NK-92 treated with Interleukin-12 subunit alpha and Interleukin-12 subunit beta, amount 100 ng/mL, for 24 hours (cell line): ENCODE results near the gene BTN3A1.
"Not testable (repeated sequence)": the region's sequence is repeated elsewhere in the genome, so short reads cannot be mapped to it uniquely, and the experiment has no call there.

ENCODE experiments used
- DNase-seq: peaks from one replicate; lab custom pipeline; 2025; lab: John Stamatoyannopoulos, UW

Gene BTN3A1

DNA sequence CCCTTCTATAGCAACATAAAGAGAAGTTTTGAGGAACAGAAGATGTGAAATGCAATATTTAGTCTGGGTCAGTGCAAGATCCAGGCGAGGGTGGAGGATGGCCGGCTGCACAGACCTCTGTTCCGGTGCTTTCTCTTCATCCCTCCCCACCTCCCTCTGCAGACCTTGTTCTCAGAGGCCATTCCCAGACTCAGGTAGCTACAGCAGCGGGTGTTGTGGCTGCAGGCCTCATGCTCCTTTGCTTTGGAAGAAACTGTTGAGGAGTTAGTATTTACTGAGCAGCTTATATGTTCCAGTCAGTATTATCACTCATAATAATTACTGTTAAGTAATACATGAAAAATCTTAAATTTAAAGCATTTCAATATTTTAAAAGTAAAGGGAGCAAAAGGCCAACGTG, 39.9 kb downstream of the BTN3A1 start:
- DNase-seq: no peak

DNA sequence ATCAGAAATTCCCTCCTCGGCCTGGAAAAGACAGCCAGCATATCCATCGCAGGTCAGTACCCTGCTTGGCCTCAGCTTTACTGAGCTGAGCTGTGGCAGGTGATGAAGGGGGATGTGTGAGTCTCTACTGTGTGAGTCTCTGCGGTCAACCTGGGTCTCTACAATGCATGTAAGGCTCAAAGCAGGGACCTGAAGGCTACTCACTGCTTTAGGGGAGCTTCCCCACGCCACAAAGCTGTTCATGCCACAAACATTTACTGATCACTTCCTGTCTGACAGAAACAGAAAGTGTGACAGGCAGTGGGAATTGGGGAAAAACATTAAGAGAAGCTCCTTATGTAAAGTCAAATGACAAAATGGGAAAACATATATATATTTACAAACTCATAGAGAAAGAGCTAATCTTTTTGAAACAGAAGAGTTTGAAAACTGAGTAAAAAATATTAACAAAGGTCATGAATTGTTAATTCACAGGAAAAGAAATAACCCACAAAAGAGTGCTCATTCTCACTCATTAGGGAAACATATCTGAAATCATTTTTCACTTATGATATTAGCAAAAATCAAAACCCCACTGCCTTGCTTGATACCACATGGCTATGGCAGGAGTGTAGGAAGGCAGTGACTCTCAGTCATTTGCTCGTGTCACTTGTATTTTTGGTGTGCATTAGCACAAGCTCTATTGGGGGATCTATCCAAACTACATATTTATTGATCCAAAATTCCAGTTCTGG, 44.0 kb downstream of the BTN3A1 start:
- no peak for DNase-seq

DNA sequence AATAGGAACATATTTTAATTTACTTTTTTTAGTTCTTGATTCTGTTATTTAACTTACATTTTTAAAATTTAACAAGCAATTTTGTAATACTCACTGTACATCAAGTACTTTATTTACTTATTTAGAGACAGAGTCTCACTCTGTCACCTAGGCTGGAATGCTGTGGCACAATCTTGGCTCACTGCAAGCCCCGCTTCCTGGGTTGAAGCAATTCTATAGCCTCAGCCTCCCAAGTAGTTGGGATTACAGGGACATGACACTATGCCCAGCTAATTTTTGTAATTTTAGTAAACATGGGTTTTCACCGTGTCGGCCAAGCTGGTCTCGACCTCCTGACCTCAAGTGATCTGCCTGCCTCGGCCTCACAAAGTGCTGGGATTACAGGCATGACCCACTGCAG, 45.2 kb downstream of the BTN3A1 start:
- no peak for DNase-seq

DNA sequence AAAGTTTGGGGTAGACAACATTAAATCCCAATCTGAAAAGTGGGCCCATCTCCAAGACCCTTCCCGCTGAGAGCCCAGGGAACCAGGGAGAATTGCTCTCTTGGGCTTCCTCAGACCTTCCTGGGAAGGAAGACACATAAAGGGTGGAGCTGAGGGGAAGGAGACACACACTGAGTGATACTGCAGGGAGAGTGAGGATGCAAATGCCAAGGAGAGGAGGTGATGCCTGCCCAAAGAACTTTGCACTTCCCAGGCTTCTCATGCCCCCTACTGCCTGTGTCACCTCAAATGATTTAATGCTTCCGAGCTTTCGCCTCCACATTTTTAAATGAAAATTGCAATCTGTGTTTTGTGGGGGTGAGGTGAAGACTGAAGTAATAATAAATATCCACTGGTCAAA, 48.2 kb downstream of the BTN3A1 start:
- DNase-seq: no peak

DNA sequence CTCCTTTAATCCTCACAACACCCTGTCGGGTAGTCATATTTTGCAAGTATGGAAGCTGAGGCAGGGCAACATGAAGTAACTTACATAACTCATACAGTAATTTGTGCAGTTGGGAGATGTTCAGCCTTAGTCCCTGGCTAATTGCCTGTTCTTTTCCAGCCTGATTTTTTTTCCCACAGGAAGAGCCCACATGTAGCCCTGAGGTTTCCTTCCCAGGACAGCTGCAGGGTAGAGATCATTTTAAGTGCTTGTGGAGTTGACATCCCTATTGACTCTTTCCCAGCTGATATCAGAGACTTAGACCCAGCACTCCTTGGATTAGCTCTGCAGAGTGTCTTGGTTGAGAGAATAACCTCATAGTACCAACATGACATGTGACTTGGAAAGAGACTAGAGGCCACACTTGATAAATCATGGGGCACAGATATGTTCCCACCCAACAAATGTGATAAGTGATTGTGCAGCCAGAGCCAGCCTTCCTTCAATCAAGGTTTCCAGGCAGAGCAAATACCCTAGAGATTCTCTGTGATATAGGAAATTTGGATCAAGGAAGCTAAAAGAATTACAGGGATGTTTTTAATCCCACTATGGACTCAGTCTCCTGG, 50.7 kb downstream of the BTN3A1 start:
- DNase-seq: no peak

DNA sequence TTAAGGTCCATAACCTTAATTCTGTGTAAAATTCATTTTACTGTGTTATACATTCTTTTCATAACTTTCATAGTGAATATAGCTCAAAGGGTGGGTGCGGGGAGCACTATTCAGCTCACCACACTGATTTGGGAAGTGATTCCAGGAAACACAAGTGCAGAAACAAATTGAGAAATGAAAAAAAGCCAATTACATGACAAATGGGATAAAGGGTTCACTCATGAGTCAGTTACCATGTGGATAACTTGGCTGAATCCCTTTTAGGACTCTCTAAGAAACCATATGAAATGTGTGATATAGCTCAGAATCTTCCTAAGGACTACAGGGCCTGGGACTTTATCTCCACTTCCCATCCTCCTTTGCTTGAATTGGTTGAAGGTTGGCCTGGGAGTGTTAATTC, 52.6 kb downstream of the BTN3A1 start:
- no peak for DNase-seq

DNA sequence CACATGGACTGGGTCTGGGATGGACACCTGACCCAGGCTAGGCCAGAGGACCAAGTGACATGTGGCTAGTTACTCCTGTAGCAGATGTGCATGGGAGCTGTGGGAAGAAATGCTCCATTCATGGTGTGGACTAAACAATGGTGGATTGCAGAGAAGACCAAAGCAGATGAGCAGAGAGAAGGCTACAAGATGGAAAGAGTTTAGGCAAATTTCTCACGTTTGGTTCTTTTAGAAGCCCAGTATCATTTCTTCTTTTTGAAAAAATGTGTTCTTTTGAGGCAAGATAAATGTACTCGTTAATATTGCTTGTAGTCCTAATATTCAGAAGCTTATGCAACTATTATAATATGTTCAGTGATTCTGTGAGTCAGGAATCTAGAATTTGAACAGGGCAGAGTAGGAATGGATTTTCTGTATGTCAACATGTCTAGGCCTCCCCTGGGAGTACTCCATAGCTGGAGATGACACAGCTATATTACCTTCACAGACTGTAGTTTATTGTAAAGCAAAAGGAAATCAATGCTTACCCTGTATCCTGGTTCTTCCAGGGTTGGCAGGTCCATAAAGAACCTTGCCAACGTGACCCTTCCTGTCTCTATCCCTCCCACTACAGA, 53.4 kb downstream of the BTN3A1 start:
- DNase-seq: no peak

DNA sequence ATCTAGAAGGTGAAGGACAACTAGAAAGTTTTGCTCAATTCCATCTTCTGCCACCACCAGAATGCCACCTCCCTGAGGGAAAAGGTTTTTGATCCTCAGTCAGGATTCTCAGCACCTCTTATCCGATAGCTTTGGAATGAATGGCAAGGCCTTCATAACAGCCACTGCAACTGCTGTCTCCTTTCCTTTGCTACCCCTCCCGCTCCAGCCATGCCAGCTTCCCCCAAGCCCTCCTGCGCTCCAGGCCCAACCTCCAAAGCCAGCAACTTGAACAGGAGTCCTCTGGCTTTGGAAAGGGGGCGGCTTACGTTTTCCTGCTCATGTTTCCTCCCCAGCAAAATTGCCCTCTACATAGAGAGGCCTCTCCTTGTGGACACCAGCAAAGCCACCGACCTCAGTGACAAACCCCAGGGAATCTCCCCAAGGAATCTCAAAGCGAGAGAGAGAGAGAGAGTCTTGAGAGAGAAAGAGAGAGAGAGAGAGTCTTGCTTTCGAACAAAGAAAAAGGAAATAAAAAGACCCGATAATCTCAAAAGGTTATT, 55.3 kb downstream of the BTN3A1 start:
- DNase-seq: no peak

DNA sequence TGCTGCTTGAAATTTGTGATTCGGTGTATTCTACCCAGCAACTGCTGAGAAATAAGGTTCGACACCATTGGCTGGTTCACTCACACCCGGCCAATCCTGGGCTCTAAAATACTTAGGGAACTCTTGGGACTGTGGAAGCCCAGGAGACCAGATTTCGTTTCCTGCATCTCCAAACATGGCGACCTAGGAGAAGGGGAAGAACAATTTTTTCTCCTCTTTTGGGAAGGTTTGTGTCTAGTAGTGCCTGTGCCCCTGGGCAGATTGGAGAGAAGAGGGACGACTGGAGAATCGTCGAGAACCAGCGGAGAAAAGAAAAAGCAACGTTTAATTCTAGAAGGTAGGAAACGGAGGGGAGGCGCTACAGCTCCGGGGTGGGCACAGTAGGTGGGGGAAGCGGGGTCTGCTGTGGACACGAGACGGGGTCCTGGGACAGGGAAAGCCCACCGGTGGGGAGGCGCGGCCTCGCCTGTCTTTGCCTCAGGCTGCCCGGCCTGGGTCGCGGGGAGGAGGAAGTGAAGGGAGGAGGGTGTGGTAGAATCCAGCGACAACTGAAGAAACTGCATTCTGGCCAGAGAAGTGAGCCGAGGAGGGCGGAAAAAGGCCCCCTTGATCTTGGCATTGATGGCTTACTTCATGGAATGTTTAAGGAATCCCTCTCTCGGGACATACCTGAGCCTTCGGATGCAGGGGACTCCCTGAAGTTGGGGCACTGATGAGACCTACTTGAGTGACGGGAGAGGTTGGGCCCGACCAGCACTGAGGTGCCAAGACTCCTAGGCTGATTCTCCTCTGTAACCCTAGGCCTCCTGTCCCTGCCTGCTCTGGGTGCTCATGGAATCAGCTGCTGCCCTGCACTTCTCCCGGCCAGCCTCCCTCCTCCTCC, 56.0 kb downstream of the BTN3A1 start, which contains the start of gene BTN2A1:
TSS of gene BTN2A1 (plus strand) at position 150 of the 883 bp plus-strand sequence. CDS start at position 832, 682 bp downstream.
- DNase-seq: peak; percentile 50

DNA sequence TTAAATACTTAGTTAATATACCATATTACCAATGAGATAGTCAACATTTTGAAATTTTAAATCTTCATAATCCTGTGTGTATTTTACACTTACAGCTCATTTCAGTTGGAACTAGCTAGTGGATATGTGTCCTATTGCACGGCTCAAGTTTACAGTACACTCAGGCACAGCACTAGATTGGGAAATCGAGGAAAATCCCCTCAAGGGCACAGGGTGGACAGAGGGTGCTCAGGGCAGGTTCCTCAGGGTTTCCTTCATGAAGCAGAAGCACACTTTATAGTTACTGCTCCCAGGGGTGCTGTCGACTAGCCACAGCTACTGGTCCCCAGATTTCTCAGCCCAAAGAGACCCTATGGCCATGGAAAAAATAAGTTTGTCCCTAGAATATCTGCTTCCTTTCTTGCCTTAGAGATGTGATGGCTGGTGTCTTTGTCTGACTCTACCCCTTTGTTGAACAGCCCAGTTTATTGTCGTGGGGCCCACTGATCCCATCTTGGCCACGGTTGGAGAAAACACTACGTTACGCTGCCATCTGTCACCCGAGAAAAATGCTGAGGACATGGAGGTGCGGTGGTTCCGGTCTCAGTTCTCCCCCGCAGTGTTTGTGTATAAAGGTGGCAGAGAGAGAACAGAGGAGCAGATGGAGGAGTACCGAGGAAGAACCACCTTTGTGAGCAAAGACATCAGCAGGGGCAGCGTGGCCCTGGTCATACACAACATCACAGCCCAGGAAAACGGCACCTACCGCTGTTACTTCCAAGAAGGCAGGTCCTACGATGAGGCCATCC, 57.1 kb downstream of the BTN3A1 start:
- DNase-seq: no peak

DNA sequence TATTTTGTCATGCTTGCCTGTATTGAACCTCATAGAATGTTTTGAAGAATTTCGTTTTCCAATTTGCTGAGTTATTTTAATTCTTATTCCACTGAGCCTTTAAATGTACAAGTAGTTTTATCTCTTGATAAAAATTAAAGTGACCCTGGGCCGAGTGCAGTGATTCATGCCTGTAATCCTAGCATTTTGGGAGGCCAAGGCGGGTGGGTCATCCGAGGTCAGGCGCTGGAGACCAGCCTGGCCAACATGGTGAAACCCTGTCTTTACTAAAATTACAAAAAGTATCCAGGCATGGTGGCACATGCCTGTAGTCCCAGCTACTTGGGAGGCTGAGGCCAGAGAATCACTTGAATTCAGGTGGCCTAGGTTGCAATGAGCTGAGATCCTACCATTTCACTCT, 59.3 kb downstream of the BTN3A1 start:
- DNase-seq: not testable (repeated sequence)

DNA sequence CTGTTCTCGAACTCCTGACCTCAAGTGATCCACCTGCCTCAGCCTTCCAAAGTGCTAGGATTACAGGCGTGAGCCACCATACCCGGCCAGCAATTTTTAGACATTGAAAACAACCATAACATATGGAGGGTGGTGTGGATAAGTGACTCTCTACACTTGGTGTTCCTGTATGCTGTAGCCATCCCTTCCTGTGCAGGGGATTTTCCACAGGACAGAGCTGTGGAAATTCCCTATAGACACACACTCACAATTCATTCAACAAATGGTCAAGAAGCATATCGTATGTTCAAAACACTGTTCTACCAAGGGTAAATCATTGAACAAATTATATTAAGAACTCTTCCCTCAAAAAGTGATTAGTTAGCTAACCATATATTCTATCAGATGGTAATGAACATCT, 61.9 kb downstream of the BTN3A1 start:
- no peak for DNase-seq

DNA sequence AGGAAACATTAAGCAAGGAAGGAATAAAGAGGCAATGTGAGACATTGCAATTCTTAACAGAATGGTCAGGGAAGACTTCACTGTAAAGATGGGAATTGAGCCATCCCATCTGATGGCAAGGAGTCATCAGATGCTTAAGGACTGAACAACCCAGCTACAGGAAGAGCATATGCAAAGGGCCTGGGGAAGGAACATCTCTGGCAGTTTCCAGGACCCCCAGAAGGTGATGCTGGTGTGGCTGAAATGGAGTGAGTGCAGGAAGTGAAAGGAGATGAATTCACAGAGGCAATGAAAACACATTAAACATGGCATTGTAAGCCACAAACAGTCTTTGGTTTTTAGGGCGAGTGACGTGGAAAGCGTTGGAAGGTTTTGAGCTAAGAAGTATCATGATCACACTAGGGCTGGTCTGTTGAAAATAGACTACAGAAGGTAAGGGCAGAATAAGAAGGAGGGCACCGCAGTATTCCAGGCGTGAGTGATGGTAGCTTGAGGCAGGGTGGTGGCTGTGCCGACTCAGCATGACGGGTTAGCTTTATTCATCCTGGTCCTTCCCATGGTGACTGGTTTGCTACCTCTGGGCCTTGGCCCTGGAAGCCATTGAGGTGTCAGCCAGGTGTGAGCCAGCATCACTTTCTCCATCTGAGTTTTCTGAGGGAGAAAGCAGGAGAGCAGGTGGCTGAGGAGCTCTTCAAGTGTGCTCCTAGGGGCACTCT, 62.5 kb downstream of the BTN3A1 start:
- no peak for DNase-seq
